Measurements from ENCODE around the gene NLRP10.

GRCh38 chr11:7965386-7965785 is at the start of gene NLRP10:
- TF ChIP-seq ARNTL (CRISPR knock-in tag; IDR thresholded peaks at IDR 0.05; ENCODE audit: borderline replicate concordance, low read depth) (no peak), ISL1 (CRISPR knock-in tag; IDR thresholded peaks at IDR 0.05) (no peak), PATZ1 (CRISPR knock-in tag; IDR thresholded peaks at IDR 0.05; ENCODE audit: borderline replicate concordance) (no peak), PPARA (CRISPR knock-in tag; IDR thresholded peaks at IDR 0.05; ENCODE audit: borderline replicate concordance) (no peak), GLIS3 (CRISPR knock-in tag; IDR thresholded peaks at IDR 0.05) (no peak), TOX (CRISPR knock-in tag; IDR thresholded peaks at IDR 0.05; ENCODE audit: borderline replicate concordance) (no peak), ZNF70 (CRISPR knock-in tag; IDR thresholded peaks at IDR 0.05) (no peak)
